ENCODE measurements around the gene HDAC9.

HDAC9 gene

DNA sequence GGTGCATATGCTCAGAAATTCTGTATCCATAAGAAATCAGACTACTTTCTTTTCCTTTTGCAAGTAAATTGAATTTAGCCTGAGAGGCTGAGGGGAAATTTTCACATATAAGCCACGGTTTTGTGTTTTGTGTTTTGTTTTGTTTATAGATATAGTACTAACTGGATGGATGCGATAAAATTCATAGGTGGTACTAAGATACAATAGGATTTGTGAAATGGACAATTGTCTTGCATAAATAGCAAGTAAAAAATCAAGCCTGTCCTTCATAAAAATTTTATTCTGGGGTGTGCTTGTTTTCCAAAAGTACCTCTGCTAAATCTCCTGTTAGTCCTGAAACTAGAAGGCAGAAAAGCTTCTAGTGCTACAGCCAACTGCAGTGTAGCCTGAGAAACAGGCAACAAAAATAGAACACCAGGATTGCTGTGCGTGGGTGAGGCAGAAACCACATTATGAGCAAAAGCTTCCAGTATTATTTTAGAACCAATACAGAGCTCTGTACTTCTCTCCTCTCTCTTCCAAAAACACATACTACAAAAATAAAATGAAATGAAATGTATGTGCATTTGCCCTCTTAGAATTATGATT is 634 bp upstream of the HDAC9 start:
- DNase-seq (ENCODE audit: low read depth in 2 of 2): no peak

DNA sequence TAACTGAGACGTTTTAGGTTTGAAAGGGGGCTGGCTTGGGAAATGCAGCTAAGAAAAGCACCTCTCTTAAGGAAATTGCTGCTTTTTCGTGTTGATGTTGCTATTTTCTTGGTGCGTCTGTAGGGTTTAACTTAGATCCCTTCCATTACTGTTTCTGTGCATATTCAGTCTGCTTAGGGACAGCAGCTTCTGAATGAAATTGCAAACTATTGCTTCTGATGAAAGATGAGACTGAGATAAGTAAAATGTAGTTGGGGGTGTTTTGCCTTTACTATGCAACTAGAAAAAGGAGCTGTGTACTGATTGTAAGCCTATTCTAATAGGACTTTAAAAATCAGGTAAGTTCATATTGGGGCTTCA is 772 bp downstream of the HDAC9 start:
- no peak for DNase-seq (ENCODE audit: low read depth in 2 of 2)

DNA sequence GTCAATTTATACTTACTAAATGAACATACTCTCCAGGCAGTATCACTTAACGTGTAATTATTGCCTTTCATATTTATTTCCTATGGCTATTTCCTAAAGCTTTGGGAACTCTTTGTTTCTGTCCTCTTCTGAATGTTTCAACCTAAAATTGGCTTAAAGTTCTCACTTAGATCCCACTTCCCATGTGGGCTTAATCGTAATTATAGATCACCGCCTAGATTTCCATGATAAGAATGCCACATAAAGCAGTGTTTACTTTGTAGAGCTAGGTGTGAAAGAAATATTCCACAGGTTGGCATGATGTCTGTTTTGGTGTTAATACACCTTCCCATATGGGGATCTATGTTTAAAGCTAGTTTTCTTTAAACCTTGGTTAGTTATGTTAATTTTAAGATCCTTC is 1.5 kb downstream of the HDAC9 start:
- no peak for DNase-seq (ENCODE audit: low read depth in 2 of 2)

DNA sequence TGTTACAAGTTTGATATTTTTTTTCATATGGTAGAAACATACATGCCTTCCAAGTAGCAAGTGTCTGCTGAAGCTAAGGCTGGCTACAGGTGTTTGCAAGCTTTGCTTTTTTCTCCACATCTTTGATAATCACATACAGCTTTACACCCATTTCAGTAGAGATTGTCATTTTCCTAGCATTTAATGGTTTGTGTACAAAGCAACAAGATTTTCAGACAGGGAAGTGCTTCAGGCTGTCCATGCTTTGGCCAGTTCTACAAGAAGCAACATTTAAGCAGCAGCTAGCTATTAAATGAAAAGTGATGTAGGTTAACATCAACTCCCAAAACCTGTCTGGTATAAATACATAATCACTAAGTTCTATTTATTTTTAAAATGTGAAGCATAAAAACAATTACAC is 2.3 kb downstream of the HDAC9 start:
- DNase-seq (ENCODE audit: low read depth in 2 of 2): no peak

DNA sequence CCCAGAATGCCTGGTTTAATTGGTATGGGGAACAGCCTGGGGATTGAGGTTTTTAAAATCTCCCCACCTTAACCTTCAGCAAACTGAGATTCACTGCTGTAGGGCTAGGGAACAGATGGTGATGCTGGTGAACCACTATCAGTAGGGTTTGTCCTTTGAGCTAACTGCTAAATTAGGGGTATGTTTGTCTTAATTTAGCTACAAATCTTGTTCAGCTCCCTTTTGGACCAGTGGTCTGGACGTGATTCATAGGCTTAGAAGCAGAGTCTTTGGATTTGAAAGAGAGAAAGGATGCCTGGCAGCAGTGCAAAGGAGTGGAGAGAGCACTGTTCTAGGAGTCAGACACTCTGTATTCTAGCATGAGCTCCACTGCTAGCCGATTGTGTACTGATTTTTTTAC is 2.8 kb downstream of the HDAC9 start:
- no peak for DNase-seq (ENCODE audit: low read depth in 2 of 2)

DNA sequence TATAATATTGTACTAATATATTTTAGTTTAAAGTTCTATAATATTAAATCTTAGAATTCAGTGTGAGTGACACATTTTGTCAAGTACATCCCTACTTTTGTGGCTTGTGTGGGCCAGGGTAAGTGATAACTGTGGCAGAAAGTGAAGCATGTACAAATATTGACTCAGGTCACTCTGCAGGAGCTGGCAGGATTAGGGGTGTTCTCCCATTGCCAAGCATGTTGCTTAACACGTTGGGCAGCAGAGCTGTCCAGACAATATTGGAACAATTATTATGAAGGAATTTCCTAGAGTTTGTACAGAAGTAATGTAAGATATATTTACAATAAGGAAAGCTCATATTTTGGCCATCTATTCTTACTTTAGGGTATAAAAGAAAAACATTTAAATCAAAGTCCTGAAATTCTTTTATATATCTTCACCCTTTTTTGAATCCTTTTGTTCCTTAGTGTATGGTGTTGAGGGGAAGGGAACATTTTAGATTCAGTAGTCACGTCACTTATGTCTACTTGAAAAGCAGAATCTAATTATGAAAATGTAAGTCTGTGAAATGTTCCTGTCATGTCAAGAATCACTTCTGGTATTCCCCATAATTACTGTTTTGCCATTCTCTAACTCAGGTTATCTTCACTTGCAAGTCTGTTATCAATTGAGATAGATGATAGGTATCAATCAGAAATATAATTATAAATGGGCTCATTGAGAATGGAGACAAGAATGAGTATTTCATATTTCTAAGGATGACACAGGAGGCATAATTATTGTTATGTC is 4.0 kb downstream of the HDAC9 start:
- DNase-seq (ENCODE audit: low read depth in 2 of 2): no peak

DNA sequence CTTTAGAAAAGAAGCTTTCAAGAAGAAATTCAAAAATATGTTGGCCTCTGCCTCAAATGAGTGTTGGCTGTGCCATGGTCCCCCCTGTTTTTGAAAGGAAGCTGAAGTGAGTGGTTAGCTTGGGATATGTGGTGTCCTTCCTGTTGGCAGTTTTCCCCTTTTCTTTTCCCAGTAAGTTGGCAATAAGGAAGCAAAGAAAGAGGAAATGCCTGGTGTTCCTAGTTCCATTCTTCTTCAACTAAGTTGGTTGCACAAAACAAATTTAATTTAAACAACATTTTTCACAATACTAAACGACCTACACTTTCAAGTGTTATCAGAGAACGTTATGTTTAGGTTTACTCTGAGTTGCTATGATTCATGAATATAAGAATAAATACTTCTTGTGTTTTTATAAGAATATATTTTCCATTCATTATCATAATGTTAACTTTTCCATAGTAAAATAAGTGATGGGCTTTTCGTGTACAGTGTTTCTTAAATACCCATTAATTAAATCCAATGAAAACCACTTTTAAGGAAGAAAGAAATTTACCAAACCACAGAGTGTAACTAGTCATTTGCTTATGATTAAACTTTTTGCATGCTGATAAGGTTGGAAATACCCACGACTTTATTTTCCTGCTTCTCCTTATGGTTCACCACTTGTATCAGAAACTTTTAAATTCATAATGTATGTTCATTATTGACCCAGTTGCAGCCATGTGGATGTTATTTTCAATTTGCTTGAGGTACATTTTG is 7.7 kb downstream of the HDAC9 start:
- DNase-seq (ENCODE audit: low read depth in 2 of 2): no peak

DNA sequence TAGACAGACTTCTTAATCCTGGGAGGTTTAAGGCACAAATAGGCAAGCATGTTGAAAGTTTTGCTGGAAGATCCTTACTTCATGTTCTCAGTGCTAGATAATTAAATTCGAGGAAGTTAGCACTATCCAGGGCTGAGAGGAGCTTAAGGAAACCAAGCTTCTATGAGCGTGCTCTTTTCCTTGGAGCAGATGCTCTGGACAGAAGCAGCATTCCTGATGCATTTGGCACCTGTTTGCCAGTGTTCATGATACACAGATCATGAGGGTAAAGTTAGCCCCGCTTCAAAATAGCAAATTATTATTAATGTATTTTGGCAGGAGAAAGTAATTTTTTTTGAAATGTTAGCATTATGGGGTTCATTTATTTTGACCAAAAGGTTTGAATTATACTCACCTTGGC is 9.4 kb downstream of the HDAC9 start:
- no peak for DNase-seq (ENCODE audit: low read depth in 2 of 2)

DNA sequence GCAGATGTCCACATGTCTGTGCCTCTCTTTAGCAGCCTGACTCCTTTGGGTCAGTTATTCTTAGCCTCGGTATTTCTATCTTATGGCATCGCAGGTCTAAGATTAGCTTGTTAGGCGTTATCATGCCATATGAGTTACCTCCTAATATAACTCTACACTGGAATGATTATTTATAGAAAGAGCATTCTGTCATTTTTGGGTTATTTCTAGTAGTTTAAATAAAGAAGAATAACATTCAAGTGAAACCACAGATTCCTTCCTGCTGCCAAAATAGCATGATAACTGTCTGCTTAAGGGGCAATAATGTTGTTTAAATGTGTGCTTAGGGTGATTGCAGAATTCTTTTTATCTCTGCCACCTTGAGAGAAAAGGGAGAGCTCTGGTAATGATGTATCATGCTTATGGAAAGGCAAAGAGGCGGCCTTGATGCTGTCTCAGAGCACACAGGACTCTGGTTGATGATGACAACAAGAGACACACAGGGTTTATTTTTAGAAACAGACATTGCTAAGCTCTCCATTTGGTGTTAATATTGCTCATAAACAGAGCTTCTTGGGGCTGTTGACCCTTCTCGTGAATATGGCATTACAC is 10.4 kb downstream of the HDAC9 start:
- DNase-seq (ENCODE audit: low read depth in 2 of 2): no peak

DNA sequence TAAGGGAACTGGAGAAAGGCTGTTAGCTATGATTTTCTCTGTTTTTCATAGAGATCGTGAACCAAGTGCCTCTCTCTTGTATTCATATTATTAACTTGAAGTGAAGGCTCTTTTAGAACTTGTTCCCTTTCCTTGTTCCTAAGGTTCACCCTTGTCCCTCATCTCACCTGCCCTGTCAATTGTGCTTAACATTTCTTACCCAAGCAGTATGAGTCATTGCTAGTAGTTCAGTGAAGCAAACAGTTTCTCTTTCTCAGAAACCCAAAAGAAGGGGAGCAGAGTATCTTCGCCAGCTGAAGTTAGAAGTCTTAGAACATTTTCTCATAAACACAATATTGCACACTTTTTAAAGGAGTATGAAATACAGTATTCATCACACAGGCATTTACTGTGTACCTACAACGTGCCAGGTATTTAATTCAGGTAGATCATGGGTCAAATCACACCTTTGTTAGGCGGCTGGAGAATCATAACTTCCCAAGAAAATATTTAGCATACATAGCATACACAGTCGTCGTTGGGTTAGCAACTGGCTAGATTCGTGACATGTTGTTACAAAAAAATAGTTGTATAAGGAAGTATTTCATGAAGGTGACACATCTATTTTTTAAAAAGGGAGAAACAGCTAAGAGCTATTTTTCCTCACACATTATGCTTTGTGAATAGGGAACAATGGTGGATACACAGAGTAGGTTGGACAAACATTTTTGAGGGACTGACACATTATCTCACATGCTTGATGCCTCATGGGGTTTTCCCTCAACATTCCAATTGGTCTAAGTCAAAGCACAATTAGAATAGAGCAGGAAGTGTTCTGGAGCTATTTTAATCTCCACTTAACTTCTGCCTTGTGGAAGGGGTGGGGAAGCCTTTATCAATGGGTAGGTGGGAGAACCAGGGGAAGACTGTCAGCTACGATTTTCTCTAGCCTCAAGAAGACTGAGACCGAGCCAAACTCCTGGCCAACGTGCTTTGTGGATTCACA is 13.2 kb downstream of the HDAC9 start:
- no peak for DNase-seq (ENCODE audit: low read depth in 2 of 2)

DNA sequence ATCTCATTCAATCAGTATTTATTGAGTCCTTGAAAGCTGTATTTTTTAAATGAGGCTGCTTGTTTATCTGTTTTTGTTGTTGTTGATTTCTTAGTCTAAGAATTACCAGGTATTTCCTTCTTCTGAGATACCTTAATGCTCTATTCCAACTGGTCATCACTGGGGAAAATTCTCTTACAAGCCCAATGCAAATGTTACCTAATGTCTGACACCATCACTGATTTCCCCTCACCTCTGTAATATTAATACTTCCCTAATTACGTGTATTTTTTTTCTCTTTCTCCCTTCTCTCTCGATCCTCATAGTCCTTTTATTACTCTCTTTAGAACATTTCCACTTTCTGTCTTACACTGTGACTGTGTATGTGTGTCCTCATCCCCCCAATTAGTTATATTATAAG is 13.9 kb downstream of the HDAC9 start:
- DNase-seq (ENCODE audit: low read depth in 2 of 2): no peak

DNA sequence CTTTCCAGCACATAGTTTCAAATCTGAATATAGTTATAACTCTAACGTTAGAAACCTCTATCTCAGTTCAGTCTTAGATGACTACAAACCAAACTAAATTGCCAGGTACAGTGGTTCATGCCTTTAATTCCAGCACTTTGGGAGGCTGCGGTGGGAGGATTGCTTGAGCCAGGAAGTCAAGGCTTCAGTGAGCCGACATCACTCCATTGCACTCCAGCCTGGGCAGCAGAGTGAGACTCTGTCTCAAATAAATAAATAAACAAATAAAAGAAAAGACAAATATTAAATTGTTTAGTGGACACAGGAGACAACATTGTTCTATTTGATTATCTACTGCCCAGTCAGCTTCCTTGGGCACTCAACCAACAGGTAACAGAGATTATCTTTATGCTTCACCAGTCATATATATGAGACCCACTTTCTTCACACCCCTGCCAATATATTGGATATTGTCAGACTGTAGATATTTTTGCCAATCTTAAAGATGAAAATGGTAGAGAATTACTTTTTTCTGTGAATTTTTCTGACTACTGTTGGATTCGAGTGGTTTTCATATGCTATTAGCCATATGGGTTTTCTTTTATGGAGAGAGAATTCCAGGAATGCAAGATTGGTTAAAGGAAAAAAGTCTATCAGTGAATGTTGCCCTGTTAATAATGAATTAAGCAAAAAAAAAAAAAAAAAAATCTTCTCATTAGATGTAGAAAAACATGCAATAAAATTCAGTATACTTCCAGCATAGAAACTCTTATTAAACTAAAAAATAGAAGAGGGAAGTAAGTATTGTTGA is 16.0 kb downstream of the HDAC9 start:
- no peak for DNase-seq (ENCODE audit: low read depth in 2 of 2)

DNA sequence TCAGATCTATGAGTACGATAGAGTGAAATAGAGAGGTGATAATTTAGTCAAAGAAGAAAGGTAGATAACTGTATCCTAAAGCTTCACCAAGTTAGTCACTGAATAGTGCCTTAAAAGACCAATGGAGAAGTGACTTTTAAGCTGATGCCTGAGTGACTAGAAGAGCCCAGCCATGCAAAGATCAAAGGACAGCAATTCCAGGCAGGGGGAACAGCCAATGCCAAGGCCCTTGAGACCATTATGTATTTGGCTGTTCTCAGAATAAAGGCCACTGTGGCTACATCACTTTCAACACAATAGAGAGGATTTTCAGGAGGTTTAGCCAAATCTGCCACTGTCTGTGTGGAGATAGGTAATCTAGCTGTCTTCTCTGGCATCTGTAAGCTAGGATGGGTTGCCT is 17.8 kb downstream of the HDAC9 start:
- DNase-seq (ENCODE audit: low read depth in 2 of 2): no peak

DNA sequence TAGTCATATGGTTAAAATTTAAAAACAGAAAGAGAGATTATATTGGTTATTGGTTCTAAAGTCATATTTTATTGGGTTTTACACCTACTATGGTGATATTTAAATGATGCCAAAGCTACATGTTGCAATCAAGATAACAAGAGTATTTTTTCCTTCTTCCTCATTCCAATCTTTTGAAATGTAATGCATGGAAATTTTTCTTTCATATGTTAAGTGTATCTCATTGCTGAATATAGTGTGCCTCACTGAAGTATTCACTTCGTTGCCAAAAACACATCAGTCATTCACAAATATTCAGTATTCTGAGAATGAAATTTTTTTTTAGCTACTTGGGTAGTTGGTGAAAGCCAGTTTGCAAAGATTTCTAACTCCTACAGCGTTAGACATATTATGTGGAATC is 19.5 kb downstream of the HDAC9 start:
- DNase-seq (ENCODE audit: low read depth in 2 of 2): no peak

DNA sequence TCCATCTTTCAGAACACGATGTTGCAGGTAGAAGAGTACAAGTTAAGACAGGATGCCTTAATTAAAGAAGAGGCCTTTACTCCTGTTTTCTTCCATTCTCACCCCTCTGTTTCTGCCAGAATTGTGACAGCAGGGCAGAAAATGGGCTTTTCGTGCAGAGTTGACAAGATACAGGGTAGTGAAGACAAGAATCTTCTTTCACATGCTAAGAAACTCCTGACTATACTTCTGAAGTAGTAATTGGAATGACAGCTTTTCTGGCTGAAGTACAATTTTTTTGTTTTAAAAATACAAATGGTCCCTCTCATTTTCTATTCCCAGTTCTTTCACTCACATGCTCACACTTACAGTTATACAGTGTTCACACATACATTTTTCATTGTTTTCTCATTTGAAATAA is 22.1 kb downstream of the HDAC9 start:
- no peak for DNase-seq (ENCODE audit: low read depth in 2 of 2)

DNA sequence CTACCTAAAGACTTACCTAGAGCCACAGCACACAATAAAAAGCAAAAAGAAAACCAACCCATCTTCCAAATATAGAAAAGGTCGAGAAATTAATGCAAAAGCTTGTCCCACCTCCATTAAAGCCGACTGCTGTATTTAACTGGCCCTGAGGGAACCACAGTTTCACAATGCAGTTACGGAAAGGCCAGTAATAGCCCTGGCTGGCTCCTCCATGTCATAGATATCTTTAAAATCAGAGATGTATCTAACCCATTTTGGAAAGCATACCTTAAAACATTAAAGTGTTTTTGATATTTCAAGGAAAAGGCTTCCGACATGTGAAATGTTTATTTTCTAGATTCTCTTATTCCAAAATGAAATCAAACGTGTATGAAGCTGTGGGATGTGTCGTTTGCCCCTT is 23.0 kb downstream of the HDAC9 start:
- no peak for DNase-seq (ENCODE audit: low read depth in 2 of 2)

DNA sequence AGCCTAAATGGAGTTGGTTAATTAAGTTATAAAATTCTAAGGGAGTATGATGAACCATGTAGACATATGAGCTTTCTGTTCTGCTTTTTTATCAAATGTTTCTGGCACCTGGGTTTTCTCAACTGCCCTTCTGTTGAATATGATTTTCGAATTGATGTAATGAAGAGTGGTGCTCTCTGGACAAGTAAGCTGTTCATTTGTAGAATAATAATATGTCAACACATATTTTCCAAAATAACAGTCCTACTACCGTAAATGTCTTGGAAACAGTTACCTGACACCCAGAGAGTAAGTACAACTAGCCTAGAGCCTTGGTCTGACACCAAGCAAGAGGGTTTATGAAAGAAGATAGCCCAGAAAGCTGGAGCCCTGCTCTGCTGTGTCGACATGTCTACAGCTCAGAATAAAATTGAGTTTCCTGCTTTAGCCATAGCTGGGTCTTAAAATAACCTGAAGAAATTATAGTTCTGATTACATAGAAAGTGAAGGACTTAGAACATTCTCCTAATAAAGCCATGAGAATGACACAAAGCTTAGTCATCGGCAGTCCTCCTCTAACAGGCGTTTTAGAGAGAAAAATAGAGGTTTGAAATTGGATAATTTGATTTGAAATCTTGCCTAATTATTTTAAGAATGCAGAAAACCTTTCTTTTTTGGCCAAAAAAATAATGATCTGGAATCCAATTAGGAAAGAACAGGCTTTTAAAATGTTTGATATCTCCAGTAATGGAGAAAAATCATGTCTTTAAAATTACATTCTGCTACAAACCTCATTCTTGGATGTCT is 25.1 kb downstream of the HDAC9 start:
- DNase-seq (ENCODE audit: low read depth in 2 of 2): no peak

DNA sequence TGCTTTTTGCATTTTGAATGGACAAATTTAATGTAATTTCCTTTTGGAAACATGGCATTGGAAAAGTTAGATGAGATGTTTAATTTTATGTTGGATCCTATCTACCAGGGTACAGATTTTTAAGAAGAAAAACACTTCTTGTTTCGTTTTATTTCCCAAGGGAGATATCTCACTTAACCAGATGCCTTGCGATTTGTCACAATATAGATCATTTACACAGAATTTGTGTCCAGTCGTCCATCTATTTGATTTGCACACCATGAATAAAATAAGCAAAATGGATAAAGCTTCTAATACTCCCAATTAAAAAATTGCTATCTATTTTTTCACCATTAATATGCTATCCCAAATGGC is 25.7 kb downstream of the HDAC9 start:
- no peak for DNase-seq (ENCODE audit: low read depth in 2 of 2)

DNA sequence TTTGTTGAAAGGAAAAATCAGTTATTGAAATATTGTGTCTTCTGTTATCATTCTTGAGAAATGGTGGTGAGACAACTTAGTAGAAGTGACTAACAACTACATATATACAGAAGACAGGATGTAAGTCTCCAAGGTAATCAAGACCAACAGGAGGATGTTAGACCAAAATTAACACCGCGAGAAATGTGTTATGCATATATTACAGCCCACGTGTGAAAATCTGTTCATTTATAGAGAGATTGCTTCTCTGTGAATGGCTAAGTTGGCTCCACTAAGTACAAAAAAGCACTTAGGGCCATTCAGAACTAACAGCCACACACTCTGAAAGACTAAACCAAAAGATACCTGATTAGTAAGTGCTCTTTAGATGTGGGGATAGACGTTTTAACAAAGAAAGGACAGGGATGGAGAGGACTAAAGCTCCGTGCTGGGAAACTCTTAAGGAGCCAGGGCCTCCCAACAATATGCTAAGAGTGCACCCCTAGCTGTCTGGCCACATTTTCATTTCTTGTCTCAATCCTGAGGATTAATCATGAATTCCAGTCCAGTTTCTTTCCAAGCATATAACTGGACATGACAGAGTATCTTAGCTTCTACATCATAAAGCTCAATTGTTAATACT is 26.5 kb downstream of the HDAC9 start:
- no peak for DNase-seq (ENCODE audit: low read depth in 2 of 2)

DNA sequence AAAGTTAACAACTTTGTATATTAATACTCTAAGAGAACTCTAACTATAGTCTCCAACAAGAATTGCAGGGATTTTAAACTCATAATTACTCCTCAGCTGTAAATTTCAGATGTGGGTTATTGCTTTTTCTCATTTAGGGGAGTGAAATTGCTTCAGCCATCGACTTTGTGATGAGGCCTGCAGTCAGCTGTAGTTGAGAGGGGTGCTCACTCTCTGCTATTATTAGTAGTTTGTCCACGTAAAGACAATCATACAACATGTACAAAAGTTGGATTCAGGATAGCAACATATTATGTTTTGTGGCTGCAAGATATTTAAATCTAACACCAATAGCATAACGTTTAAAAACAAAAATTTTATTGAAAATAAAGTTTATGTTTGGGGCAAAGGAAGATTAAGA is 28.7 kb downstream of the HDAC9 start:
- DNase-seq (ENCODE audit: low read depth in 2 of 2): no peak

Measured in stimulated activated CD8-positive, alpha-beta memory T cell treated with anti-CD3 and anti-CD28 coated beads, Interleukin-7, amount 100 ng/mL, for 1 hour (primary cell).